Epidermal melanocyte (primary cell): Measurements from ENCODE around the gene ANKRD55.
"Not testable (repeated sequence)": the region's sequence is repeated elsewhere in the genome, so short reads cannot be mapped to it uniquely, and the experiment has no call there.

ENCODE experiments used
- DNase-seq: peaks from one replicate; pipeline ENCODE4 v3.0.0; 2011; ENCODE audit warnings: low spot score; ENCODE audit not compliant: insufficient read length

The ANKRD55 gene

DNA sequence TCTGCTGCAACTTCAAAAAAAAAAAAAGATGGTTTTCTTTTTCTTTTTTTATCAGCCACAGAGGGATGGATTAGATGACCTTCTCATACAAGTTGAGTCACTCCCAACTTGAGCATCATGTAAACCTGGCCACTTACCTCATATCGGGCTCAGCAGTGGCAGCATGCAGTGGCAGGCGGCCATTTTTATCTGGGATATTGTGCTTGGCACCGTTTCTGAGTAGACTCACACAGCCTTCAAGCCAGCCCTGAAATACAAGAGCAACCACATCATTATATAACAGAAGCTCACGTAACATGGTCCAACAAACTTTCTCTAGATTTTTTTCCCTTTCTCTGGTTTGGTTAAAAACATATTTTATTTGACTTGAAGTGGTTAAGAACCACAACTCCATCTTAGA lies 62.6 kb downstream of the ANKRD55 start:
- DNase-seq: no peak

DNA sequence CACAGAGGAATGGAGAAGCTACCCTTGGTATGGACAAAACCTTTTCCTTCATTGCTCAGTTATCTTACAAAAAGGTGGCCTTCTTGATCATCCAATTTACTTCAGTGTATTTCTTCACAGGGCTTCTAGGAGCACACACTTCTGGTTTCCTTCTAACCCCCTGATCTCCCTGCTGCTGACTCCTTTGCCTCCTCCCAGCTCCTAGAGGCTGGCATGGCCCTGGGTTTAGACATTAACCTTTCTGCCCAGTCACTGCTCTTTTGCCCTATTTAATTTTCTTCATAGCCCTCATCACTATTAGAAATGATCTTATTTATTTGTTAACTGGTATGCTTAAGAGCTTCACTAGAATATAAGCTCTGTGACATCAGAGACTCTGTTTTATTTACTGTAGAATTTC lies 63.2 kb downstream of the ANKRD55 start:
- DNase-seq: no peak

DNA sequence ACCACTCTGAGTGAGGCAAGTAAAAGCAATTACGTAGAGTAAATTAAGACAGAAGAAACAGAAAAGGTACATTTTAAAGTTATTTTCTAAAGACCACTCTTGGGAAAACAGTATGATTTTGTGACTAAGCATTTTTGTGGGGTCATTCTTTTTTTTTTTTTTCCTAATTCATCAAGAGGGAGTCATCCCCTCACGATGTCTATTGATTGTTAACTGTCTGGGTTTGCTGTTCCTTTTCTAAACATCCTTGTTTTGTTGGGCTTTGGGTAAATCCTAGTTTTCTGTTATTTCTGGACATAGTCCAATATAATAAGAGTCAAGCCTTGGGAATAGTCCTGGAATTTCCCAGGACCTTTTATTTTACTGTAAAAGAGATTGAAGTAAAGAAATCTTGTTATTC lies 63.8 kb downstream of the ANKRD55 start:
- no peak for DNase-seq

DNA sequence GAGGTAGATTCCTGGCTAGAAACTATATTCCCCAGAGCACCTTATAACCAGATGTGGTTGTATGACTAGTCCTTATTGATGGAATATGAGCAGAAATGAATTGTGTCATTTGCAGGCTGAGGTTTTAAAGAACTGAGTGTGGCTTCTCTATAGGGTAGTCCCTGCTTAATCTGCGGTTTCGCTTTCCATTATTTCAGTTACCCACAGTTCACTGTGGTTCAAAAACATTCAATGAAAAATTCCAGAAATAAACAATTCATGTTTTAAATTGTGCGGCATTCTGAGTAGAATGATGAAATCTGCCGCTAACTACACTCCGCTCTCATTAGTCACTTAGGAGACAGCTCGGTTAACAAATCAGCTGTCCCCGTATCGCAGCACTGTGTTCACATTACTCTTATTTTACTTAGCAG lies 65.1 kb downstream of the ANKRD55 start:
- no peak for DNase-seq

DNA sequence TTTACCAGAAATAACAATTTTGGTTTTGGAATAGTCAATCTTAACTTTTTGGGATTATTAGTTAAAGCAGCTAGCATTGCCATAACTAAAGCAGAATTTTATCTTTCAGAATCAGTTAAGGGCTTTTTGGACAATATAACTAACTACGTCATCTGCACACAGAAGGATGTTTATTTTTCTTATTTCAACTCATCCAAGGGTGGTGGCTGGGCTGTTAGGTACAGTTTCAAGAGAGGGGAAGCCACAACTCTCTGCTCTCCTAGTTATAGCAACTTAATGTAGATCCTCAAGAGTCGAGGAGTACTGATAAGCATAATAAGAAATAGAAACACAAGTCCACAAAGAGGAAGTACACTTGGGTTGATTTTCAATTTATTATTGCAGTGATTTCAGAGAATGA lies 65.6 kb downstream of the ANKRD55 start:
- no peak for DNase-seq

DNA sequence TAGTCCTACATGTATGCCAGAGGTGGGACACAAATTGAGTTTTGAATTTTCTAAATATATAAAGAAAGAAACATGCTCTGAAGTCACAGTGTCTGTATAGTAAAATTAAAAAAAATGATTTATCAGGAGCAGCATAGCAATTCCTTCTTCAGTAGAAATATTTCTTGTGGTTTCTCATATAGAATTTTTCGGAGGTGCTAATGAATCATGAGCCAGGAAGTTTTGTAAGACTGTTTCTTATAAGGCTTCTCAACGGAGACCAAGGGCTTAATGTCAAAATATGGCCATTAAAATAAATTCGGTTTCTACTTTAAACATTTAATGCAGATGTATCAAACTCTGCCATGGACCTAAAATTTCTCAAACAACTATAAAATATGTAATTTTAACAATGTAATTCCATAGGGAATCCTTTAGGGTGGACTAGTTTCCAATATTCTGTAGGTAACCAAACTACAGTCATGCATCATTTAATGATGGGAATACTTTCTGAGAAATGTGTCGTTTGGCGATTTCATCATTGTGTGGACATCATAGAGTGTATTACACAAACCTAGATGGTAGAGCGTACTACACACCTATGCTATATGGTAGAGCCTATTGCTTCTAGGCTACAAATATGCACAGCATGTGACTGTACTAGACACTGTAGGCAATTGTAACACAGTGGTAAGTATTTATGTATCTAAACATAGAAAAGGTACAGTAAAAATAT lies 66.3 kb downstream of the ANKRD55 start:
- DNase-seq: no peak

DNA sequence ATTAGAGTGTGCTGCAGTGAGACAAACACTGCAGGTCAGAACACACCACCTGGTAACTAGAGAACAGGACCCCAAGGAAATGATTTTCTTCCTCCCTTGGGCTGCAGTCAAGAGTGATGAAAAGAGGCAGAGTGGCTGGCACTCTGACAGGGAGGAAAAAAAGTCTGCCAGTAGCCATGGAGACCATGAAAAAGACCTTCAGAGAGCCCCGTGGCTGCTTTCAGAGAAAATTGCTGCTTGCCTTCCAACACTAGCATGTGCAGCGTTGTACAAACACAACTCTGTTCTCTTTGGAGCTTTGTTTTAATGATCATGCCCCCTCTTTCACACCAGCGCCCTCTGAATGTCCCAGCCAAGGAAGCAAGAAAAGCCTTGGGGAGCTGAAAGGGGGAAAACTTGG lies 68.8 kb downstream of the ANKRD55 start:
- peak; percentile 61 for DNase-seq

DNA sequence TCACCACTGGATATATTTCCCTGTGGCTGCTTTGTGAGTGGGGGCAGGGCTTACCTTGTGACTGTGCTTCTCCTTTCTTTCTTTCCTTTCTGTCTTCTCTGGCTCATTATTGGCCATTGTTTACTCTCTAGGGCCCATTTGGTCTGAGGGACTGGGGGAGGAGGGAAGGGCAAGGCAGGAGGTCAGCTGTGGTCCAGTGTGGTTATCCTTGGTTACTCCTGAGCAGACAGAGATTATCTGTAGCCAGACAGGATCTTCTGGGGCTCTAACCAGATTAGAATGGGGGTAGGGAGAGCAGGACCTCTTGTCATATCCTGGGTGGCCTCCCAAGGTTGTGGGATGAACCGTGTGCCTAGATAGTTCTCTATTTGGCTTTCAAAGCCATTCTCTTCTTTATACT lies 71.2 kb downstream of the ANKRD55 start:
- DNase-seq: no peak

DNA sequence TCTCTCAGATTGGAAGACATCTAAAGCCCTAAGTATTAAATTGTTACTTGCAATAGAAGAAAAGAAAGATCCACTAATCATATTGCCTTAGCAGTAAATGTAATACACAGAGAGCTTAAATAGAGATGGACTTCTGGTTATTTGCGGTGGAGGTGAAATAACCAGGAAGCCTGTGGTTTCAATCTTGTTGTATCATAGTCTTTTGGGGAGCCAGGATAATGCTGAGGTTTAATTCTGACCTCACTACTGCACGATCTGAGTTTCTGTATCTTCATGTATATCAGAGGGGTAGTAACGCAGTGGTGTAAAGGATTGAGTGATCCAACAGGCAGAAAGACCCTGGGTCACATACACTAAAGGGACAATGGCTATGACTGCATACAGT lies 71.7 kb downstream of the ANKRD55 start:
- no peak for DNase-seq

DNA sequence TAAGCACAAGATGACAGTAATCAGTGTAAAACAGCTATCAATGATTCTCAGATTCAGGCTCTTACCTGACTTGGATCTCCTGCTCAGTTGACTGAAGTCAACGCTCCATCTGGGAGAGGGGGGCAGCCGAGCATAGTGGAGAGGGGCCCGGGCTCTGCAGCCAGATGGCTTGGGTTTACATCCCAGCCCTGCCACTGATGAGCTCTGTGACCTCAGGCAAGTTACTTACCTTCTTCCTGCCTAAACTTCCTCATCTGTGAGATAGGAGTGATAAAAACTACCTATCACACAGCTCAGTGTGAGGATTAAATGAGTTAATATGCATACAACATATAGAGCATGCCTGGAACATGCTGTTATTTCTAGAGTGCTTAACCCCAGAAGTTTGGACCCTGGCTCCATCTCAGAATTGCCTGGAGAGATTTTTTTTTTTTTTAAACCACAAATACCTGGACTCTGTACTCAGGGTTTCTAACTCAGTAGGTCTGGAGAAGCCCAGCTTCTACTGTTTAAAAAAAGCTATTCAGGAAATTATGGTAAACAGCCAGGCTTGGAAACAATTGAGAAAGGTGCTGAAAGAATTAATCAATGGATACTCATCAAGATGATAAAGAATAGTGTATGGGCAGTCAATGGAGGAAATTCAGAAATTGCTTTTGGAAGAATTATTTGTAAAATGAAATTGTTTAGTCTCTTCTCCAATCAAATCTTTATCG lies 72.2 kb downstream of the ANKRD55 start:
- DNase-seq: no peak

DNA sequence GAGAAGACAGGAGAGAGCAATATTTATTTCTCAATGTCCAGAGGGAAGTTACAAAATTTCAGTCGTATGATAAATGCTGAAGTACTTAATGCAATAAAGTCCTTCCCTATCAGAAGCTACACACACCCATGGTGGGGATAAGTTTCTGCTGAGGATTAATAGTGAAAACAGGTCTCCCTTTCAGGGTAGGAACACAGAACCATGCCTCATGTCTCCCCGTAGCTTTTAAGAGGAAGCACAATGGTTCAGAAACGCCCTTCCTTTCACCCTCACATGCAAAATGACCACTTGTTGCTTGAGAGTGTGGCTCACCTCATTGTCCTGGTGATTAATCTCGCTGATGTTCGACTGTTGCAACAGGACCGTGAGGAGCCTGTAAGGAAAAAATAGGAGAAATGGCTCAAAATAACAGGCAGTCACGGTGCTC lies 73.6 kb downstream of the ANKRD55 start:
- DNase-seq: no peak

DNA sequence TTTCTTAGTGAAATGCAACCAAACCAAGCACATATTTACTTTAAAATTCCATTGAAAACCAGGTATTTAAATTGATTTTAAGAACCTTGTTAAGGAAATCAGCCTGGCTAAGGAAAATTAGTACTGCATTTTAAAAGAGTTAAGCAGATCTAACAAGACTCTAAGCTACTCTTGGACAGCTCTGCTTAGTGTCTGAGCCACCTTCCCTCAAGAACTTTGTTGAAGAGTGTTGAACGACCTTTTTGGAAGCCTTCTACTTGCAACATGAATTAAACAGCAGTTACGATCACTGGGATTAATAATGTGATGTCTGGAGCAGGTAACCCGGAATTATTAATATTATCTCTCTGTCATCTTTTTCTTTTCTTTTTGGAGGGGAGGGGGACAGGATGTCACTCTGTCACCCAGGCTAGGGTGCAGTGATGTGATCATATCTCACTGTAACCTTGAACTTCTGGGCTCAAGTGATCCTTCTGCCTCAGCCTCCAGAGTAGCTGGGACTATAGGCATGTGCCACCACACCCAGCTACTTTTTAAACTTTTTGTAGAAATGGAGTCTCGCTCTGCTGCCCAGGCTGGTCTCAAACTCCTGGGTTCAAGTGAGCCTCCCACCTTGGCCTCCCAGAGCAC lies 74.7 kb downstream of the ANKRD55 start:
- no peak for DNase-seq

DNA sequence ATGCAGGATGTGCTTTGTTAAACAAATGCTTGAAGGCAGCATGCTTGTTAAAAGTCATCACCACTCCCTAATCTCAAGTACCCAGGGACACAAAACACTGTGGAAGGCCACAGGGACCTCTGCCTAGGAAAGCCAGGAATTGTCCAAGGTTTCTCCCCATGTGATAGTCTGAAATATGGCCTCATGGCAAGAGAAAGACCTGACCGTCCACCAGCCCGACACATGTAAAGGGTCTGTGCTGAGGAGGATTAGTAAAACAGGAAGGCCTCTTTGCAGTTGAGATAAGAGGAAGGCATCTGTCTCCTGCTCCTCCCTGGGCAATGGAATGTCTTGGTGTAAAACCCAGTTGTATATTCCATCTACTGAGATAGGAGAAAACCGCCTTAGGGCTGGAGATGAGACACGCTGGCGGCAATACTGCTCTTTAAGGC lies 75.9 kb downstream of the ANKRD55 start:
- not testable (repeated sequence) for DNase-seq

DNA sequence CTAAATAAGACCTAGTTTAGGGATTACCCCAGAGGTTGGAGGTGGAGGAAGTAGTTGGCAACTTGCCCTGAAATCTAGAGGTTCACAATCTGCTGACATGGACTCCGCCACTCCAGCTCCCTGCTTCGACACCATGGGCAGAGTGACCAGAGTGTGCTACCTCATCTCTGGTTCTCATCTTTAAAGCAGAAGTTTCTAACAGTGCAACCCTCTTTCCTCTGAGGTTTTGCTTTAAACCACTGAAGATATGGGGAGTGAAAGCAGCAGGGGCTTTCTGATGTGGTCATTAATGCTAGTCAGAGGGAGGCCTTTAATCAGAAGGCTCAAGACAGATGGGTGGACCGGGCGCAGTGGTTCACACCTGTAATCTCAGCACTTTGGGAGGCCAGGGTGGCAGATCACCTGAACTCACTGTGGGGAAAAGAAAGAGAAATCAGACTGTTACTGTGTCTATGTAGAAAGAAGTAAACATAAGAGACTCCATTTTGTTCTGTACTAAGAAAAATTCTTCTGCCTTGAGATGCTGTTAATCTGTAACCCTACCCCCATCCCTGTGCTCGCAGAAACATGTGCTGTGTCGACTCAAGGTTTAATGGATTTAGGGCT lies 76.4 kb downstream of the ANKRD55 start:
- not testable (repeated sequence) for DNase-seq

DNA sequence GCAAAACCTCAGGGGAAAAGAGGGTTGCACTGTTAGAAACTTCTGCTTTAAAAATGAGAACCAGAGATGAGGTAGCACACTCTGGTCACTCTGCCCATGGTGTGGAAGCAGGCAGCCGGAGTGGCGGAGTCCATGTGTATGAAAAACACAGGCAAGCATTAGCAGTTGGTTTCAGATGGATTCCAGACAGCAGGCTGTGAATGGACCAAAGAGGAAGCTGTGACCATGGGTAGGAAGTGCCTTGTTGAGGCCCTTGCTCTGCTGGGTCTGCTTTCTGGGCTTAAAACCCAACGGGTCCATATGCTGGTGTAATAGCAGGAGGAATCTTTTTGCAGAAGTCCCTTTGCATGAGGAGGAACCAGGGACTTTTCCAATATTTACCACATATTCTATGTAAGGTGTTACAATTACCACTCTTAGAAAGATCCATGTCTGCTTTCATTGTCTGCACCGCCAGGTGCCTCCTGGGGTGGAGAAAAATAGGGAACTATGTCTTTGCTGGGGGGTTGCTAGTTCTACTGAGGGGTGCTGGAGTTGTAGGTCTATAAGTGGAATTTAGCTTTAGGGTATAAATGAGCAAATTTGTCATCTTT lies 77.0 kb downstream of the ANKRD55 start:
- no peak for DNase-seq

DNA sequence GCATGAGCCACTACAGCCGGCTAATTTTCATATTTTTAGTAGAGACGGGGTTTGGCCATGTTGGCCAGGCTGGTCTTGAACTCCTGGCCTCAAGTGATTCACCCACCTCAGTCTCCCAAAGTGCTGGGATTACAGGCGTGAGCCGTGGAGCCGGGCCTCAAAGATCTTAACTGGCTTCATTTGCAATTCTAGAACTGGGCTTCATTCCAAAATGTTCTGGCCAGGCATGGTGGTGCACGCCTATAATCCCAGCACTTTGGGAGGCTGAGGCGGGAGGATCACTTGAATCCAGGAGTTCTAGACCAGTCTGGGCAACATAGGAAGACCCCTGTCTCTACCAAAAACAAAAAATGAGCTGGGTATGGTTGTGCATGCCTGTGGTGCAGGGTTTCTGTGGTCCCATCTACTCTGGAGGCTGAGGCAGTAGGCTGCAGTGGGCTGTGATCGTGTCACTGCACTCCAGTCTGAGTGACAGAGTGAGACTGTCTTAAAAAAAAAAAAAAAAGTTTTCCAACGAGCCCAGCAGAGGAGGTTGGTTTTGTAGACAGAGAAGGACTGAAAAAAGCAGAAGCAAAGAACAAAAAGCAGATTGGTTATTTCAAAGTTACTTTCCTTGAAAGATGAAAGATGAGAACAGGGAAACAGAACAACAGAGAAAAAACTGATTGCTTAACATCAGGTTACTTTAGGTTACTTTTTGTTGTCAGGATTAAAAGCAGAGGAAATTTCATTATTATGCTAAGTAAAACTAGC lies 78.2 kb downstream of the ANKRD55 start:
- no peak for DNase-seq

DNA sequence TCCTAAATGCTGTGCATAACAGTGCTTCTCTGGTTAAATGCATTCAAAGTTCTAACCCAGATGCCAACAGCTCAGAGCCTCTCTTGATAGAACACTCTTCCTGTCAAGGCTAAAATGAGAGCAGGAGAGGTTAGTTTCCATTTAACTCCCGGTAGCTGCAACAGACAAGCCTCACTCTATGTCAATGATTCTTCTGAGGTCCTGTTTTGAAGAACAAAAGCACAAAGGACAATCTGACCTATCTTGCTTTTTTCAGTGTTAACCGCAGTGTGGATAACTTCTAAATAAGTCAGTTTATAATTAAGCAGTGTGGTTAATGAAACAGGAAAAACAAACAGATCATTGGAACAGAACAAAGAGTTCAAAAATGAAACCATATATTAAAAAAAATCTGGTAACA lies 80.7 kb downstream of the ANKRD55 start:
- no peak for DNase-seq

DNA sequence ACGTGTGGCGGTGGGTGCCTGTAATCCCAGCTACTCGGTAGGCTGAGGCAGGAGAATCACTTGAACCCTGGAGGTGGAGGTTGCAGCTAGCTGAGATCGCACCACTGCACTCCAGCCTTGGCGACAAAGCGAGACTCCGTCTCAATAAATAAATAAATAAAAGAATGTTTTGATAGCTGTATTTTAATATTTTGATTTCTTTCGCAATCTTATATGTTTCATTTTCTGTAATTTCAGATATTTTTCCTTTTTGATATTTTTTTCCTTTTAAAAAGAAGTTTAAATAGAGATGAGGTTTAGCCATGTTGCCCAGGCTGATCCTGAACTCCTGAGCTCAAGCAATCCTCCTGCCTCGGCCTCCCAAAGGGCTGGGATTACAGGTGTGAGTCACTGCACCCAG lies 82.4 kb downstream of the ANKRD55 start:
- DNase-seq: not testable (repeated sequence)

DNA sequence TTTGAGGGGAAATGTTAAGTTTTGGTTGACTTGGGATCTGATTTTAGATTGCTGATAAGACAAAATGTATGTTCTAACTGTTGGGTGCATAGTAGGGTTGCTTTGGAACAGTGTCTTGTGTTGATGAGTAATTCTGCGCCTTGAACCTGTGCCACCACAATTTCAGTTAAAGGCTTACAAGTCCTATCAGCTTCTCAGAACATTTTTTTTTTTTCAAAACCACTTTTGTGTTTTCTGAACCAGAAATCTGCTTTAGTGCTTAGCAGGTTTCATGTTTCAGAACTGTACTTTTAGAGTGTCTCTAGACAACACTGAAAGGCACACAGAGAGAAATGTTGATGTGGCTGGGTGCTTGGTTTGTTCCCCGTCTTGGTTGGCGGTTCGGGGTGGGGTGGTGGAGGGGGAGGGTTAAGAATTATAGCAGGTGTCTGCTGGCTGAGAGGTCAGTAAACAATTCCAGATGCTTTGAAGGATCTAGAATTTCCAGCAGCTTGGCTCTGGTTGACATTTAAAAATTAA lies 84.6 kb downstream of the ANKRD55 start:
- no peak for DNase-seq

DNA sequence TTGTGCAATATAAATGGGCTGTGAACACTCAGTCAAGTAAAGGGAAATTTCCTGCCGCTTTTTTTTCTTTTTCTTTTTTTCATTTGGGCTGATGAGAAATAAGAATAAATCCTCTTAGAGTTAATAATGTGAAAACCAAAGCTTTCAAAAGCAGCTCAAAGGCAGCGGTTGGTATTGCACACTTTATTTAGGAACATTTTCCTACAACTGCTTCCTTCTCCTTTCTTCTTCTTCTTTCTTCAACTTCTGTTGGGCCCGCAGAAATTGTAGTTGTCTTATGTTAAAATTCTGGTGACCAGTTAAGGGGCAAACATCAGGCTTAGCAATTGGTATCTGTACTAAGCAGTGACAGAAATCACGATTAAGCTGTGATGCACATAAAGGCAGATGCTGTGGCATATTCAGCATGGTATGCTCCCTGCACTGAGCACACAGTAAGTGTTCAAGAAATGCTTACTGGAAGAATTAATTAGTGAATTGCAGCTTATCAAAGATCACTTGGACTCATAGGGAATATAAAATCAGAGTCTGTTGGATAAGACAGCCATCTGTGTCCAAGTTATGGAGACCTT lies 85.4 kb downstream of the ANKRD55 start:
- DNase-seq: no peak
